ELR (cell line): ENCODE data around the gene ID2.
A peak's percentile ranks its signal among the peaks of the same experiment; 100 is the strongest.
"Not testable (repeated sequence)": the region's sequence is repeated elsewhere in the genome, so short reads cannot be mapped to it uniquely, and the experiment has no call there.

ENCODE experiments used
- DNase-seq: peaks from one replicate; pipeline ENCODE4 v3.0.0-alpha.2; 2015; ENCODE audit warnings: low read depth

The ID2 gene

DNA sequence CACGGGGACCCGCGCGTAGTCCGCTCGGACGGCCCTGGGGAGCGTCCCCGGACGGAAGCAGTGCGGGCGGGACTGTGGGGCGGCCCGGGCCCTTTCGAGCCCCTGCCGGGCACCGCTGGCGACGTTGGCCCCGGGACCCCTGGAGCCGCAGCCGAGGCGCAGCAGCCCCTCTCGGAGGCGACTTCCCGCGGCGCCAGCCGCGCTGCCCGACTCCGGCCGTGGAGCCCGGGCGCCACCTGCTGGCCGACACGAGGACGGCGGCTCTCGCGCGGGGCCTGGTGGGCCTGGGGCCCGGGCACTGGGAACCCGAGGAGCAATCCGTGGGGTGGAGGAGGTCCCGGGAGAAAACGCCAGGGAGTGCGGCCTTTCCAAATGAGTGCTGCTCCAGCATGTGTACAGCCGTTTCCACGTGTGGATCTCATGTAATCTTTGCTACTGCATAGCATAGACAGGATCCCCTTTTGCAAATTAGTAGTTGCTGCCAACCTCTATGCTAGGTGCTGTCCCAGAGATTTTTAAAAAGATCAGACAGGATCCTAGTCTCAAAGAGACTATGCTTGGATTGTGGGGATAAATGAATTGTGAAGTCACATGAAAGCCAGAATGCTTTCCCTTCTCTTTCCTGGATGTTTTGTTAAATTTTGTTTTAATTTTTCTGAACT is 4.0 kb downstream of the ID2 start:
- peak; percentile 39 for DNase-seq

DNA sequence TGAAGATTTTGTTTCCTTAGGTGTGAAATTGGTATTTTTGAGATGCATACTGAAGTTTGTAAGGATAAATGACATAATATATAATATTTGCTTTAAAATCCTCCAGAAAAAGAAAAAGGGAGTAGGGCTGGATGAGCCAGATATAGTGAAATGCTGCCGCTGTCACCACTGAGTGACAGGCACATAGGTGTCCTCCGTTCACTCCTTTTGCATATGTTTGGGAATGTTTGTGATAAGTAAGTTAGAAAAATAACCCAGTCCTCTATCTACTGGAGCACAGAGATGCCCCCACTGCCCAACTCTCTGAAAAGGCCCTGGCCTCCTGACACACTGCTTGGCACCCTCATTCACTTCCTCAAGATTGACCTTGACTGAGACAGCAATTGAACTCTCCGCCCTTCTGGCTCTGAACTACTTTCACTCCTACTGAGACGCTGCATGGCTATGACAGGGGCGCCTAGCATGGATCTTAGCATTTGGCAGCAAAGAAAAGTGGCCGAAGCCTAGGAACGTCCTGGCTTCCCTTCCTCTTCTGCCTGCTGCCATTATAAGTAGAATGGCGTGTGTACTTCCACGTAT is 10.1 kb downstream of the ID2 start:
- DNase-seq, result no peak

DNA sequence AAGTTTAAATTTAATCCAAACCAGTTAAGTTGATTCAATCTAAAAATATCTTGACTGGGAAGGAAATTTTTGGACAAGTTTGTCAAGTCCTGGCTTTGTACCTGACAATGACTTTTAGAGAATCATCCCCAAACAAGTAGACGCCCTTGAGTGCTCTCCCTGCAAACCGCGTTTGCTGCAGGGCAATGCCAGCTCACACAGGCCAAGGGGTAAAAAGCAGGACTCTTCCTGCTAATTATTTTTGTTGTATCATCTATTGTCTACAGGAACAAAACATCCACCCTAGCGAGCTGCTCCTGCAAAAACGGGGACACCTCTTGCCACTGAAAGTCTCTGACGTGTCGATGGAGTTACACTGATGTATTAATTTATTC is 10.9 kb downstream of the ID2 start:
- no peak for DNase-seq

DNA sequence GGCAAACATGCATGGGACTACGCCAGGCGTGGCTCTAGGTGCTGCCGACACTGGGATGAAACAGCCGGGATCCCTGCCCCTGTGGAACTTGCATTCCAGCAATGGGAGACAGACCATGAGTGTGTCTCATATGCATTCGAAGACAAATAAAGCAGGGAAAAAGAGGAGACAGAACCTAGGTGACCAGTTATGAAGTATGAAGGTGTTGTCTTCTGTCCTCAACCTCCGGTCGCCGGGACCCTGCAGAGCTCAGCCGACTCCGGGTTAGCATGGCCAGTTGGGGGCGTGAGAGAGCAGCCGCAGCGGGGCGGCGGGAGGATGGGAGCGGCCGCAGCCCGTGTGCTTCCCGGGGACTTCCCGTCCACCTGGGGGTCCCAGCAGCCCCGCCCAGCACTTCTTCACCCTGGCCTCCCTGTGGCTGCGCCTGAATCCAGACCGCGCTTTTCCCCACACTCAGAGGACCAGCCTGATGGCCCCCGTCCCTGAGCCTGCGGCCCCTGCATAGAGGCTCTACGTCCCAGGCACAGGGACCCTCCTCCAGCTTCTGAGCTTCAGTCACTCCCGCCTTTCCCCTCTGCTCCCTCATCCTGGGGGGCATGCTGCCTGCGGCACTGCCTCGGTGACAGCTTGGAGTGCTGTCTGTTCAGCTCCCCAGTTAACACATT is 11.4 kb downstream of the ID2 start:
- DNase-seq, result no peak

DNA sequence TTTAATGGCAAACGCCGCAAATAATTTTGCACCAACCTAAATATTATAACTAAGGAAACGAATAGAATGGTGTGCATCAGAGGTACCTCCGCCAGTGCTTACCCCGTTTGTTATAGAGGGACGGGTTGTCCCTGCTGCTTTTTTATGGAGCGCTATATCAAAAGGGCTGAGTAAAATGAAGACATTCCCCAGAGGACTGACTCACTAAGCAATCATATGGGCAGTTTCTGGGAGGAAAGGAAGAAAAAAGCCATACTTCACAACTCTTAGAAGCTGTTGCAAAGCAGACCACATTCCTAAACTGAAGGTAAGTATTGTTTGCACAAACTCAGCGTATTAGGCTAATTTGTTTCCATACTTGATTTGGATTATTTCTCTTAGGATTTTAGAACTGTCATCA is 12.9 kb downstream of the ID2 start:
- DNase-seq, result peak; percentile 7

DNA sequence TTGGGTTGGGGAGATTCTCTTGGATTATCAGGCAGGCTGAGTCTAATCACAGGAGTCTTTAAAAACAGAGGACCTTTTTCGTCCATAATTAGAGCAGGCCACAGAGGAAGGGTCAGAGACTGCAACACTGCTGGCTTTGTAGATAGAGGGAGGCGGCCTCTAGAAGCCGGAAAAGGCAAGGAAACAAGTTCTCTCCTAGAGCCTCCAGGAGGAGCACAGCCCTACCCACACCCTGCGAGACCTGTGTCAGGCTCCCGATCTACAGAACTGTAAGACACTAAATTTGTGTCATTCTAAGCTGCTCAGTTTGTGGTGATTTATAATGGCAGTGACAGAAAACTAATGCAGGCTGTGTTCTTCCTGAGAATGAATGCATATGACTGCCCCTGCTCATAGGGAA is 15.3 kb downstream of the ID2 start:
- no peak for DNase-seq

DNA sequence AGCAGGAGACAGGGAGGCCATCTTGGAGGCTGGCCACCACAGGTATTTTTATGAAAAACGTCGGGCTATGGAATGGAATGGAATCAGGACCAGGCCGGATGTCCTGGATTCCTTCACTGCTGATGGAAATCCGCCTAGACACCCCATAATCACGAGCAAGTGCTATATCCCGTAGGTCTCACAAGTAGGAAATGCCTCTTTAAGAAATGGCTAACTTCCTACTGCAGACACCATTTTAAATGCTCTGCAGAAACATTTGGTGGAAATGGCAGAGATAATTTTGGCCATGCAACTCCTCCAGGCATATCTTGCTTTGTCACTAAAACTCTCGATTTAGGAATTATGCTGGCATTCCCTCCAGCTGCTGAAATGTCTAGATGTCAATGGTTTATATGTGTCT is 18.0 kb downstream of the ID2 start:
- DNase-seq, result no peak

DNA sequence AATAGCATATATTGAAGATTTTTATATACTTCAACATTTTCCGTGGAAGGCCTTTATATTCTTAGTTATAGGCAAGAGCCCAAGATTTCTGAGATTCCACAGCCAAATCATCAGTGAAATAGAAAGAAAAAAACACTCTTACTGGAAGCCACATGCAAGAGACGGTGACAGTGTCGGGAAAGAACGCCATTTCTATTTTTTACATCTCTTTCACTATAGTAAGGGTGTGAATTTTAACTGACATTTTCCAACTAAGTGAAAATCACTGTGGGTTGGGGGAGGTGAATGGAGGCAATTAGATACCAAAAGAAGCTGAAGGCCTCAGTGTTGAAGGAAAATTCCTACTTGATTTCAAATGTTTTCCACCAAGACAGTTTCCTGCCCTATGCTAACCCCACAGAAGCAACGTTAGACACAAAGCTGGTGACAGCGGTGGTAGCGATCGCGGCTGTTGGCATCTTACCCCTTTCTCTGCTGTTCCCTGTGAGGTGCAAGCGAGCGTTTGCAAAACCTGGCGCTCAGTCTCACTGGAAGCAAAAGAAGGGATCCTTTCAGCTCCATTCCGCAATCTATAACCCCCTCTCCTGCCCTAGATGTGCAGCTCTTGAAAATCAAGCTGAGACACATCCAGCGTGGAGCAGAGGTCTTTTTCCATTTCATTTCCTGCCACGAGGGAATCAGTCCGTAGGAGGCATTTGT is 20.0 kb downstream of the ID2 start:
- DNase-seq, result no peak

DNA sequence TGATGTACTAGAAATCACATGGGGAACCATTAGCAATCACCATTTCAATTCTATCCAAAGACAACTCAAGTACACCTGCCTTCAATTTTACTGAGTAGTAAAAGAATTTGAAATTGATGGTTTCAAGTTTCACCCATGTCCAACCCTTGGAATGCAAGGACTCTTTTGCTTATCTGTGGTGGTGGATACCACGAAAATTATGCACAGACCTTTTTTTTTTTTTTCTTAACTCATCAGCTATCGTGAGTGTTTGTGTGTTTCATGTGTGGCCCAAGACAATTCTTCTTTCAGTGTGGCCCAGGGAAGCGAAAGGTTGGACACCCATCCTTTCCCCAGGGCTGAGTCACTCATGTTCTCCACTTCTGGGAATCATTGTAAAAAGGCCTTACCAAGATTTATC is 23.1 kb downstream of the ID2 start:
- no peak for DNase-seq

DNA sequence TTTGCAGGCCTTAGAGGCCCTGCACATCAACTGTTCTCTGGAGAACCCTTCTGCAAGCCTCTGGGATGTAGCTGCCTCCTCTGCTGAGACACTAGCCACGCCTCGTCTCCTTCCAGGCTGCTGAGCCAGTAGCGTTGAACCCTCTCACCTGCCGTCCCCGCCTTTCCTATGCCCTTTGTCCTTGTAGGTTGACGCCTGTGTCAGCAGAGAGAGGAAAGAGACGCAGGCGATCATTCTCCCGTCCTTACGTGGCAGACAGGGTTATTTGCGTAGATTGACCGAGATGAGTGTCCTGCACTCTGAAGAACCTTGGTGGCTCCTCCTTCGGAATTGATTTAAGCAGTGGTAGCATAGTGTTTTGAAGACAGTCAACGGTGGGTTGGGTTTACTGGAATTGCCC is 27.8 kb downstream of the ID2 start:
- no peak for DNase-seq

DNA sequence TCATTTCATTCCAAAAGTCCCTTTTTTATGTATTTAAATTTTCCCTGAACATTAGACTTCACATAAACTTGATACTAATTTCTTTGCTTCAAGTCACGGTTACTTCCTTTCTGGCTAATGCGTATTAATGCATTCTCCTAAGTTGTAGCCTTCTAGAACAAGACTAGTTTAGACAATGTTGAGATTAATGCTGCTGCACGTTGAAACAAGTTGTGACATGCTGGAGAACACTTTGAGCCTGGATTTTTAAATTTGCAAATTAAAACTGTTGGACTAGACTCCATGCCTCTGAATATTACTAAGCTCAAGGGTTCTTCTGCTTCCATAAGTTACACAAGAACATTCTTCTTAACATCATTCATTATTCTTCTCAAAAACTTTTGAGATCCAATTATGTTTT is 29.1 kb downstream of the ID2 start:
- DNase-seq, result no peak

DNA sequence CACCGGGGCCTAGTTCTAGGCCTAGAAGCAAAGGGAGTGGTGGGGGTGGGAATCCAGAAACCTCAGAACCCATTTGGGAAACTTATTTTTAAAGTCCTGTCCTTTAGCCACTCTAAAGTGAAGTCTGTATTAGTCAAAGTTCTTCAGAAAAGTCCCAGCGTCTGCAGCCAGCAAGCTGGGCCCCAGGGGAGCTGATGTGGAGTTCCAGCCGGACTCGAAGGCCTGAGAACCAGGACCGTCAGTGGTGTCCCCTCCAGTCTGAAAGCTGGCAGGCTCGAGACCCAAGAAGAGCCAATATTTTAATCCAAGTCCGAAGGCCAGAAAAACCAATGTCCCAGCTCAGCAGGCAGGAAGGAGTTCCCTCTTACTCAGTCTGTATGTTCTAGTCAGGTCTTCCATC is 32.4 kb downstream of the ID2 start:
- no peak for DNase-seq

DNA sequence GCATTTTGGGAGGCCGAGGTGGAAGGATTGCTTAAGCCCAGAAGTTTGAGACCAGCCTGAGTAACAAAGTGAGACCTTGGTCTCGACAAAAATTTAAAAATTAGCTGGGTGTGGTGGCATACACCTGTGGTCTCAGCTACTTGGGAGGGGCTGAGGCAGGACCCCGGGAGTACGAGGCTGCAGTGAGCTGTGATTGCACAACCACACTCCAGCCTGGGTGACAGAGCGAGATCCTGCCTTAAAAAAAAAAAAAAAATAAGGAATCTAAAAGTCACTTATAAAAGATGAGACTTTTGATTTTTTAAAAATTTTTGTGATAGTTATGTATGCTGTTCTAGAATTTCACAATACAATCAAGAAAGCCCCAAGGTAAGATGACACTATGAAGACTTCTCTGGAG is 33.1 kb downstream of the ID2 start:
- no peak for DNase-seq

DNA sequence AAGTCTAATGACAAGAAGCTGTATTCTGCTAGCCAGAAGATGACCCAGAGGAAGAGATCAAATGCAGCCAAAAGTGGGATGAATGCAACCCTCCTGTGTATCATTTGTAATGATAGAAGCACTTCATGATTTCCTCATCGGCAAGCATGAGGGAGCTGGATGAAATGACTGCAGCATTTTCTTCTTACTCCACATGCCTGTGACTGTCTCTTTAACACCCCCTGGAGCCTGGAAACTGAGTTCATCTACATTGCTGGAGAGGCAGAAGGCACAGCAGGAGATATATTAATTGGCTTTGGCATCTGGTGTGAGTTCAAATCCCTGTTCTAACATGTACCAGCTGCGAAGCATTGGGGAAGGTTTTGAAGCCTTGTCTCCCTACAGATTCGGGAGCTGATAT is 37.7 kb downstream of the ID2 start:
- no peak for DNase-seq

DNA sequence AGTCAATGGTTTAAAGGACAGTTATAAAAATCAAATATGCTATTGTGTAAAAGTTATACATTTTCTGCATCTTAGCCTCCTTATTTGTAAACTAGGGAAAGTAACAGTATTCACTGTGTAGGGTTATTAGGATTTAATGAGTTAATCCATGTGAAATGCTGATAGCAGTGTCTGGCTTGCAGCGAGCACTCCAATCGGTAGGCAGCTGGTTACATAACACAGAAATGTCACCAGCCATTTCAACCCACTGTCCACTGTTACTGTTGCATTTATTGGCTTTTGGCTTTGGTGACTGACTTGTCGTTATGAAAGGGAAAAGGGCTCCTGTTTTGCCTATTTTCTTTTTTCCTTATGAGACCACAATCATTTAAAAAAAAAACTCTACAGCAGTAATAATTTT is 38.9 kb downstream of the ID2 start:
- DNase-seq, result no peak

DNA sequence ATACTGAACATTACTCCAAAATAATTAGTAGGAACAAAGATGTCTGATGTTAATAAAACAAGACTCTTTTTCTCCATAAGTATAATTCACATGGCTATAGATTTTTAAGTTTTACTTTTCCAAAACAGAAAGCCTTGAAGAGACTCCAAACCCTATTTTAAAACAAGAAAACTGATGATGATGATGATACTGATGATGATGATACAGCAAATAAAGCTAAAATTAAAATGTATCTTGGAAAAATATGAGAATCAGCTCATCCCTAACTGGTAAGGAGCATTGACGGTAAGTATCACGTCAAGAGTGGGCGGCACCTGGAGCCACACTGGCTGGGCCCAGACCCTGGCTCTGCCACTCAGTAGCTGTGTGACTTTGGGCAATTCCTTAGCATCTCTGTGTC is 39.6 kb downstream of the ID2 start:
- no peak for DNase-seq

DNA sequence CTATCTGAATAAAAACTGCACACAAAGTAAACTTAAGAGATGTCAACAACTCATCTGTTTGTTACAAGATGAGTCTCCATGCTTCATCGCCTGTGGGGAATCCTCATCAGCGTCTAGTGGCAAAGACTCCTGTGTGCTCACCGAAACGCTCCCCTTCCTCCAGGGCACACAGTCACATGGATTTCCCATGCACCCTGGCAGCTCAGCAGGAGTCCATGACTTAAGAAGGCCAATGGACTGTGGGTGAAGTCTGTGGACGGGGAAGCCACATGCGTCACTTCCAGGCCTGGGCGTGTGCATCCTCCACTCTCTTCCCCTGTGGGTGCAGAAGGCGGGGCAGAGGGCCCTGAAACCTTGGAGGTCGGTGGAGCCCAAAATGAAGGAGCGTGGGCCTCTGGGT is 41.1 kb downstream of the ID2 start:
- no peak for DNase-seq

DNA sequence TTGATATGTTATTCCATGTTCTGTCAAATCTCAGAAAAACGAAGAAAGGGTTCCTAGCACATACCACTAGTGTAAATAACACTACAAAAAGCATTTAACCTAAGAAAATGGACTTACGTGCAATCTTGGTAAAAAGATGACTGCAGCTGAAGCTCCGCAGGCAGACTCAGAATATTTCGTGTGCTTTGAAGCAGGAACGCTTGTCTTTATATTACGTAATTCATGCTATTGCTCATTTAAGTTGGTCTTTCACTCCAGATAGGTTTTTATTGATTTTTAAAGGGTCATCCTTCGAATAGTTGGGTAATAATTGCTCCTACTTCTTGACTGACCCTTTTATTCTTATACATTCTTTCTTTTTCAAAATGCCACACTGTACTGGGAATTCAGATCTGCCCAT is 44.0 kb downstream of the ID2 start:
- DNase-seq, result no peak

DNA sequence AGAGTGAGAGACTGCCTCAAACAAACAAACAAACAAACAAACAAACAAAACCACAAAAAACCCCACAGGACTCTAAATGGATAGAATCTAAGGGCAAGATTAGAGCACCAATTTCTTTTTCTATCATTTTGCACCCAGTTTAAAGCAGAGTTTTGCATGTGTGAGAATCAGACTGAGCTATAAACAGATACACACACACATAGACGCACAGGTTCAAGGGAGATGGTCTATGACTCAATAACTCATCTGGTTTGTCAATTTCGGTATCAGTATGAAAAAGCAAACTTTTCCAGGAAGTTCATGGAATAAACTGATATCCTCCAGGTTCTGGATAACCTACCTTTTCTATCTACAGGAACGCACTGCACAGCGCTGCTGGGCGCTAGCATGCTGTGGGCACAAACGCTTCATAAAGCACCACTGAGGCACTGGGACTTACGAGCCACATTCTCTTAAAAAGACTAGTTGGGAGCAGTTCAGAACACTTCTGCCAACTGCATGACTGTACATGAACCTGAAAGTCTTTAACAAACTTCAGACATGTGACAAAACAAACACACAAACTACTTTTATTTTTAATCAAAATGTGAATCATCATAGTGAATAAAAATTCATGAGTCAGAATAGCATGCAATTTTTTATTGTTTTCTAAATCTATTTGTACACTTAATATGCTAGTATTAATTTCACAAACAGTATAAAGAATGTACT is 46.6 kb downstream of the ID2 start:
- no peak for DNase-seq

DNA sequence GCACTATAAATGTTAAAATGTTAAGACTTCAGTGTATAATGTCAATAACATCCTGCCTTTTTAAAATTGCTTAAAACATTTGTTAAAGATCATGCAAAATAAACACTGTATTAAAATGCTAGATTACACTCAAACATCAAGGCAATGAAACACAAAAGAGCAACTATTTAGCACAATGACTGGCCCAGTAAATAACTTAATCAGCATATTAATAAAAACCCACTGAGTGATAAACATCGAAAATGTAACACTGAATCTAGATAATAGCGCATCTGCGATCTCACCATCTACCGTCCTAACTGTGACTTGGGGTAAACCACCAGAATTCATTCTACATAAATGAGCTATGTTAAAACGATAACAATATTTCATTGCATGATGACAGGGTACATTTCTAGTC is 47.2 kb downstream of the ID2 start:
- DNase-seq, result not testable (repeated sequence)

DNA sequence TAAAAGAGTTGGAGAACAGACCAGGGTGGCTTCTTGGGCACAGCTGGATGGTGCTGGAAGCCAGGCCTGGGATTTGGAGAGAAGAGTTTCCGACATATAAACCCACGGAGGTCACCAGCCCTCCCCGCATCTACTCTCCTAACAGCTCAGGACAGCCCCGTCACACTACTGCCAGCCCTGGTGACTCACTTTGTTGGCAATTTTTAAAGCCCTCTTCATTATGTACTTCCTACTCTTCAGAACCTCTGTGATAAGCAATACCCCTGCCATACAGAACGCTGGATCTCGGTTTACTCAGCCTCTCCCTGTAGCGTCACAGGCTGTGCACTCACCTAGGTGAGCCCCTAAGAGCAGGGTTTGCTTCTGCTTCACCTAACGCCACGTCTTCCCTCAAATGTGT is 48.1 kb downstream of the ID2 start:
- DNase-seq, result no peak

DNA sequence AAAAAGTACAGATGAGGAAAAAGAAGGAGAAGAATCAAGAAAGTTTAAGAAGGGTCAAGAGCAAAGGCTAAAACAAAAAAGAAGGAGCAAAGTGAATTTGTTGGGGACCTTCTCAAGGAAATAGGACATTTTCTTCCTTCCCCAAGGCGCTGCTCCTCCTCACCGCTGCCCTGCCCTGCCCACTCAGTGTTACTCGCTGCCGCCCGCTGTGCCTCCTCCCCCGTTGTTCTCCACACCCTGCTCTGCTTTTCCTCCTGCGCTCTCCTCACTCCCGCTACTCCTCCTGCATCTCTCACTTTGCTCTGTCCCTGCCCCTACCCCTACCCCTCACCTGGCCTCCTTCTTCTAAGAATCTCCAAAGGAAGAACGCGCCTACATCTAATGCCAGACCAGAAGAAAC is 50.7 kb downstream of the ID2 start:
- DNase-seq, result no peak
